Neuronal stem cell (in vitro differentiated cells): ENCODE measurements around the gene DDX28.

Experiments used
- DNase-seq: peaks from one replicate; pipeline ENCODE4 v3.0.0-alpha.2; 2013; ENCODE audit warnings: low spot score
- H2AFZ ChIP-seq: one replicate; pipeline ENCODE4 v1.6.1; 2013; ENCODE audit warnings: mild to moderate bottlenecking, low read length, inconsistent platforms
- H2AK5ac ChIP-seq: 2 replicates; pipeline ENCODE4 v1.6.1; 2013; ENCODE audit warnings: low read depth, mild to moderate bottlenecking, inconsistent platforms, low read length, moderate library complexity, mixed read lengths
- H2BK120ac ChIP-seq: 2 replicates; pipeline ENCODE4 v1.6.1; 2013; ENCODE audit warnings: low read depth, mild to moderate bottlenecking, inconsistent platforms, low read length, moderate library complexity, mixed read lengths
- H2BK12ac ChIP-seq: one replicate; pipeline ENCODE4 v1.6.1; 2013; ENCODE audit warnings: low read length, inconsistent platforms
- H2BK15ac ChIP-seq: 2 replicates; pipeline ENCODE4 v1.6.1; 2013; ENCODE audit warnings: mild to moderate bottlenecking, low read length, inconsistent platforms, mixed read lengths
- H2BK5ac ChIP-seq: one replicate; pipeline ENCODE4 v1.6.1; 2013; ENCODE audit warnings: inconsistent platforms, mild to moderate bottlenecking, low read length, moderate library complexity
- H3K14ac ChIP-seq: one replicate; pipeline ENCODE4 v1.6.1; 2013; ENCODE audit warnings: low read length, inconsistent platforms
- H3K18ac ChIP-seq: 2 replicates; pipeline ENCODE4 v1.6.1; 2013; ENCODE audit warnings: low read length, inconsistent platforms
- H3K23ac ChIP-seq: 2 replicates; pipeline ENCODE4 v1.6.1; 2013; ENCODE audit warnings: low read depth, mild to moderate bottlenecking, mixed read lengths, low read length, inconsistent platforms; ENCODE audit not compliant: poor library complexity
- H3K27ac ChIP-seq: replicated peaks from 3 replicates; pipeline ENCODE4 v1.5.1; 2013; ENCODE audit warnings: low read length, inconsistent platforms
- H3K27me3 ChIP-seq, 3 experiments: 2 replicates each; pipeline ENCODE4 v1.6.1; 2013; ENCODE audit warnings: low read length in 3 of 3, mild to moderate bottlenecking in 2 of 3, inconsistent platforms in 1 of 3, low read depth in 1 of 3, mixed read lengths in 1 of 3, moderate library complexity in 1 of 3; ENCODE audit not compliant: control insufficient read depth in 3 of 3, insufficient read depth in 3 of 3
- H3K36me3 ChIP-seq, 2 donors: replicated peaks in 1 of 2; 2 replicates each; pipeline ENCODE4 v1.6.1; 2013; ENCODE audit warnings: low read length in 2 of 2; ENCODE audit not compliant: control insufficient read depth in 2 of 2, insufficient read depth in 2 of 2
- H3K4ac ChIP-seq: 2 replicates; pipeline ENCODE4 v1.6.1; 2013; ENCODE audit warnings: inconsistent platforms, mild to moderate bottlenecking, low read length, moderate library complexity
- H3K4me1 ChIP-seq, 2 donors: 1 replicate in 1 of 2; 2 replicates in 1 of 2; pipeline ENCODE4 v1.6.1; 2013; ENCODE audit warnings: low read length in 2 of 2, low read depth in 1 of 2; ENCODE audit not compliant: control insufficient read depth in 2 of 2, insufficient read depth in 1 of 2
- H3K4me2 ChIP-seq: one replicate; pipeline ENCODE4 v1.6.1; 2013; ENCODE audit warnings: mild to moderate bottlenecking, low read length, inconsistent platforms; ENCODE audit not compliant: insufficient read depth, poor library complexity, severe bottlenecking
- H3K4me3 ChIP-seq, 2 donors: 2 replicates each; pipeline ENCODE4 v1.5.1; 2013; ENCODE audit warnings: low read length in 2 of 2, mild to moderate bottlenecking in 2 of 2, inconsistent platforms in 1 of 2, moderate library complexity in 1 of 2
- H3K79me1 ChIP-seq: one replicate; pipeline ENCODE4 v1.6.1; 2013; ENCODE audit warnings: low read depth, mild to moderate bottlenecking, inconsistent platforms, low read length, moderate library complexity
- H3K9ac ChIP-seq: one replicate; pipeline ENCODE4 v1.6.1; 2013; ENCODE audit warnings: mild to moderate bottlenecking, low read depth, low read length, inconsistent platforms; ENCODE audit not compliant: poor library complexity
- H3K9me3 ChIP-seq, 2 donors: replicated peaks in 1 of 2; 2 replicates each; pipeline versions ENCODE3 to v1.6.1; 2013; ENCODE audit warnings: low read length in 2 of 2, mild to moderate bottlenecking in 2 of 2, inconsistent platforms in 1 of 2, low read depth in 1 of 2, mixed read lengths in 1 of 2, moderate library complexity in 1 of 2; ENCODE audit not compliant: control insufficient read depth in 2 of 2, insufficient read depth in 1 of 2
- H4K8ac ChIP-seq: one replicate; pipeline ENCODE4 v1.6.1; 2013; ENCODE audit warnings: low read depth, mild to moderate bottlenecking, inconsistent platforms, low read length, moderate library complexity
- H4K91ac ChIP-seq: one replicate; pipeline ENCODE4 v1.6.1; 2013; ENCODE audit warnings: low read length, low read depth, mild to moderate bottlenecking, inconsistent platforms; ENCODE audit not compliant: poor library complexity
- WGBS, 2 donors: extraction: QIAGEN DNeasy Blood & Tissue Kit; methylation state at CpG; one replicate each; pipeline ENCODE4 v1.1.7; 2013; ENCODE audit warnings: missing lambda C conversion rate in 2 of 2, mixed read lengths in 1 of 2; ENCODE audit not compliant: insufficient read length in 2 of 2, insufficient replicate concordance in 1 of 2; ENCODE audit errors: extremely low coverage in 2 of 2; 5-methylcytosine and 5-hydroxymethylcytosine counted together

Gene DDX28

GRCh38 chr16:67992661-67993206 lies 30.3 kb downstream of the DDX28 start:
- Histone ChIP-seq H3K9ac (peak overlapping the region; percentile 77), H3K4me1 (peaks cover 0 to 3% of the 10 kb centered on the region in 2 donors), H4K8ac (peak overlapping the region; percentile 100), H3K14ac (peak overlapping the region; percentile 82), H2BK5ac (no peak overlapping the region), H3K23ac (peak overlapping the region; percentile 91), H4K91ac (peak overlapping the region; percentile 72), H3K4me2 (peak overlapping the region; percentile 40), H2BK120ac (peak overlapping the region; percentile 97), H2BK15ac (peak overlapping the region; percentile 97), H3K79me1 (peaks cover 2% of the 10 kb centered on the region), H3K4ac (peak overlapping the region; percentile 76), H2AFZ (peak overlapping the region; percentile 98), H3K4me3 (no peak overlapping the region), H3K27me3 (peaks cover 0 to 36% (median 7%) of the 10 kb centered on the region in 3 experiments), H3K18ac (peak overlapping the region; percentile 92), H3K27ac (no peak overlapping the region), H3K36me3 (no peaks in the 10 kb centered on the region), H3K9me3 (peaks cover 0 to 5% of the 10 kb centered on the region in 2 donors), H2BK12ac (peak overlapping the region; percentile 84), H2AK5ac (peak overlapping the region; percentile 95)
- DNase-seq: no peak
- no CpG with 5 or more reads among the region's 20 CpGs for WGBS, 2 donors

DNA sequence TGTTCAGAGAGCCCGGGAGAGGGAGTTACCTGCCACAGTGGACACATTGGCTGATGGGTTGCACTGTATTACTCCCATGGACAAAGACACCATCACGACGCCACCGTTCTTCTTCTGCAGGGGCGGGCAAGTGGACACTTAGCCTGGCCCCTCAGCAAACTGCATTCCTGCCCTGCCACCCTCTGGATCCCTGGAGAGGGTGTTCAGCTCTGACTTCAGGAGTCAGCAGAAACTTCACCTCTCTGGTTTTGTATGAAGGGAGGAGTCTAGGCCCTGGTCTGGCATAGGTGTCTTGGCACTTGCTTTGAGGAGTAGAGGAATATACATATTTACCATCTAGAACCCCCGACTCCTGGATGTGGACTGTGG lies 33.0 kb downstream of the DDX28 start:
- Histone ChIP-seq H3K9me3 (peaks cover 0 to 5% of the 10 kb centered on the region in 2 donors), H2BK12ac (no peak overlapping the region), H3K4me1 (peaks cover 1 to 3% of the 10 kb centered on the region in 2 donors), H2BK5ac (no peak overlapping the region), H3K14ac (no peak overlapping the region), H3K9ac (no peak overlapping the region), H3K4me2 (no peak overlapping the region), H4K91ac (no peak overlapping the region), H3K4ac (no peak overlapping the region), H2BK120ac (no peak overlapping the region), H3K27me3 (peaks cover 0 to 36% (median 7%) of the 10 kb centered on the region in 3 experiments), H3K79me1 (peaks cover 2% of the 10 kb centered on the region), H3K27ac (no peak overlapping the region), H2AFZ (no peak overlapping the region), H3K4me3 (no peak overlapping the region), H3K23ac (no peak overlapping the region), H3K36me3 (no peaks in the 10 kb centered on the region), H2AK5ac (peak overlapping the region; percentile 63), H2BK15ac (no peak overlapping the region), H4K8ac (no peak overlapping the region), H3K18ac (no peak overlapping the region)
- WGBS, 2 donors: no CpG with 5 or more reads among the region's 6 CpGs
- DNase-seq: no peak

GRCh38 chr16:67989322-67990017 lies 33.6 kb downstream of the DDX28 start:
- H3K4ac ChIP-seq: no peak overlapping the region
- no peak overlapping the region for H3K23ac ChIP-seq
- peaks cover 0 to 36% (median 7%) of the 10 kb centered on the region in 3 experiments for H3K27me3 ChIP-seq
- no peak overlapping the region for H2AFZ ChIP-seq
- H3K9me3 ChIP-seq: peaks cover 0 to 5% of the 10 kb centered on the region in 2 donors
- no peak overlapping the region for H2BK120ac ChIP-seq
- H3K79me1 ChIP-seq: peaks cover 2% of the 10 kb centered on the region
- H2BK15ac ChIP-seq: no peak overlapping the region
- H2BK5ac ChIP-seq: no peak overlapping the region
- no peak overlapping the region for H3K27ac ChIP-seq
- no CpG with 5 or more reads among the region's 8 CpGs for WGBS, 2 donors
- no peak for DNase-seq
- H3K14ac ChIP-seq: peak overlapping the region; percentile 78
- no peak overlapping the region for H3K4me2 ChIP-seq
- H4K8ac ChIP-seq: no peak overlapping the region
- no peaks in the 10 kb centered on the region for H3K36me3 ChIP-seq
- H2AK5ac ChIP-seq: no peak overlapping the region
- peak overlapping the region; percentile 47 for H3K9ac ChIP-seq
- peaks cover 3 to 4% of the 10 kb centered on the region in 2 donors for H3K4me1 ChIP-seq
- H2BK12ac ChIP-seq: no peak overlapping the region
- no peak overlapping the region for H4K91ac ChIP-seq
- peak overlapping the region in 1 of 2 donors; percentile 39 for H3K4me3 ChIP-seq
- H3K18ac ChIP-seq: no peak overlapping the region

DNA sequence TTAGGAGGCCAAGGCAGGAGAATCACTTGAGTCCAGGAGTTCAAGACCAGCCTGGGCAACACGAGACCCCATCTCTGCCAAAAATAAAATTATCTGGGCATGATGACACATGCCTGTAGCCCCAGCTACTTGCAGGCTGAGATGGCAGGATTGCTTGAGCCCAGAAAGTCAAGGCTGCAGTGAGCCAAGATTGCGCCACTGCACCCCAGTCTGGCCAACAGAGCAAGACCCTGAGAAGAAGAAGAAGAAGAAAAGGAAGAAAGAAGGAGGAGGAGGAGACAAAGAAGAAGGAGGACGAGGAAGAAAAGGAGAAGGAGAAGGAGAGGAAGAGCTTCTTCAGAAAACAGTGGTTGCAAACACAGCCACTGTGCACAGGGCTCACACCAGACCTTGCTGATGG lies 34.4 kb downstream of the DDX28 start:
- H2BK5ac ChIP-seq: no peak overlapping the region
- H3K14ac ChIP-seq: no peak overlapping the region
- H3K27me3 ChIP-seq: peaks cover 0 to 36% (median 7%) of the 10 kb centered on the region in 3 experiments
- H2BK12ac ChIP-seq: no peak overlapping the region
- no peak overlapping the region for H4K8ac ChIP-seq
- H3K23ac ChIP-seq: no peak overlapping the region
- H3K9ac ChIP-seq: no peak overlapping the region
- H2AK5ac ChIP-seq: no peak overlapping the region
- no peak overlapping the region for H3K4me2 ChIP-seq
- H3K27ac ChIP-seq: no peak overlapping the region
- peaks cover 3 to 4% of the 10 kb centered on the region in 2 donors for H3K4me1 ChIP-seq
- no peaks in the 10 kb centered on the region for H3K36me3 ChIP-seq
- no peak overlapping the region for H2BK15ac ChIP-seq
- H2AFZ ChIP-seq: no peak overlapping the region
- DNase-seq: no peak
- H3K4ac ChIP-seq: no peak overlapping the region
- H2BK120ac ChIP-seq: no peak overlapping the region
- no peak overlapping the region for H4K91ac ChIP-seq
- no peak overlapping the region for H3K4me3 ChIP-seq
- H3K79me1 ChIP-seq: peaks cover 2% of the 10 kb centered on the region
- H3K9me3 ChIP-seq: peaks cover 0 to 5% of the 10 kb centered on the region in 2 donors
- no CpG with 5 or more reads among the region's 3 CpGs for WGBS, 2 donors
- no peak overlapping the region for H3K18ac ChIP-seq
